ENCODE measurements around the gene KRTAP10-3.
"Not testable (repeated sequence)": the region's sequence is repeated elsewhere in the genome, so short reads cannot be mapped to it uniquely, and the experiment has no call there.

KRTAP10-3 gene

DNA sequence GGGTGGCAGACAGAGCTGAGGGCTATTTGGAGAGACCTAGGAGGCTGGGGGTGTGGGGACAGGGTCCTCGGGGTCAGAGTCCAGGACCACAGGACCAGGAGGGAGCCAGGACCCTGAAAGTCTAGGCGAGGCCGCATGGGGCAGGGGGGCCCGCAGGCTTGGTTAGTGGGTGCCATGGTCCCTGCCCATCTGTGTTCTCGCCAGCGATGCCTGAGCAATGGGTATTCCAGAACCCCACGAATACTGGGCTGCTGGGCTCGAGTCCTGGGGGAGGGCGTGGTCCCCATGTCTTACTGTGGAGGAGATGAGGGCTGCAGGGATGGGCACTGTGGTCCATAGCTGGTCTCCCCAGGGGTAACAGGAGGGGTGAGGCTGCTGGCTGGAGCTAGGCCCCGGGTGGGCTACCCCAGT is 31.7 kb upstream of the KRTAP10-3 start:
- DNase-seq (ENCODE audit: low spot score): no peak

DNA sequence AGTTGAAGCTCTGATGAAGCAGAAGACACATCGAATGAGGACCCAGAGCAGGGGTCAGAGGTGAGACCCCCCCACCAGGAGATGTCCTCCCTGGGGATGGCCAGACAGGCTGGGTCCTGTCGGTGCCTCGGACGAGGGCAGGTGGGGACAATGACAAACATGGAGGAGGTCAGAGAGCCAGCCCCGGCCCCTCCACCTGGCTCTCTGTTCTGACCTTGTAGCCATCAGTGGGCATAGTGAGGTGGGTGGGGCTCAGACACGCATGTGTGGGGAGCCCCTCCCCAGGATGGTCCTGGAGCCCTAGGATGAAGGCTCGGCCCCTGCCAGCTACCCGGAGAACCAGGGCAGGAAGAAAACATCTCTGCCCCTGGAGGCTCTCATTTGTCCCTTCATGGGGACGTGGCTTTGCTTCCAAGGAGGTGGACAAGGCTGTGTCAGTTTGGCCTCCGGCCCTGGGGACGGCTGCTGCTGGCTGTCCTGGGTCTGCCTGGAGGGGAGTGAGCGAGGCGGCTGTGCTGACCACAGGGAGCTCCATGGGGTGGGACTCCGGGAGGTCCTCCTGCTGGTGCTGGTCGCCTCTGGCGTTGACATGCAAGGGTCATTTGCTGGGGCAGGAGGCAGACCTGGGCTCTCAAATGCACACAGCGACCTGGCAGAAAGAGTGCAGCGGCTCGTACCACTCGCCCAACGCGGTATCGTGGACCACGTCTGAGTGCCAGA is 31.2 kb upstream of the KRTAP10-3 start:
- no peak for DNase-seq (ENCODE audit: low spot score)

DNA sequence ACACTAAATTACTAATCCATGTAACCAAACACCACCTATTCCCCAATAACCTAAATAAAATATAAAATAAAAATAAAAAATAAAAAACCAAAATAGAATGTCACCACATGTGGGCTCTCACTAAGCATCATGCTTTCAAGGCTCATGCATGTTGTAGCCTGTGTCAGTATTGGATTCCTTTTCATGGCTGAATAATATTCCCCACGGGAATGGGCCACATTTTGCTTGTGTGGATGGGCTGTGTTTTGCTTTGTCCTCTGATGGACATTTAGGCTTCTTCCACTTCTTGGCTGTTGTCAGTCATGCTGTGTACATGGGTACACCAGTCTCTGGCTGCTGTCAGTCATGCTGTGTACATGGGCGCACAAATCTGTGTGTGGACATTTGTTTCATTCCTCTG is 30.5 kb upstream of the KRTAP10-3 start:
- DNase-seq (ENCODE audit: low spot score): no peak

DNA sequence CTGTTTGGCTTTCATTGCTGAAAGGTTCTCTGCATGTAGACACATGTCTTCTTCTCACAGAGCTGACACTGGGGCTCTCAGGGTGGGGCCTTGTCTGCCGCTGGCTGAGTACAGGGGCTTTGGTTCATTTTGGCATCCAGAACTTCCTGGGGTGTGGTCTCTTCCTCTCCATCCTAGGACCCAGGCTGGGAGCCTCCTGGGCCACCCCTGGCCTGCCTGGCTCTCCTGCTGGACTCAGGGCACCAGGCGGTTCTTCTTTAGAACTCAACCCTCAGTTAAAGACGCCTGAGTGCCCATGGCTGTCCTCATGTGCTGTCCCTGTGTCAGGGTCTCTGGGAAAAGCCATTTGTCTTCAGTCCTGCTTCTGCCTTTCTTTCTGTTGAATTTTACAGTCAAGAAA is 27.3 kb upstream of the KRTAP10-3 start:
- DNase-seq (ENCODE audit: low spot score): no peak

DNA sequence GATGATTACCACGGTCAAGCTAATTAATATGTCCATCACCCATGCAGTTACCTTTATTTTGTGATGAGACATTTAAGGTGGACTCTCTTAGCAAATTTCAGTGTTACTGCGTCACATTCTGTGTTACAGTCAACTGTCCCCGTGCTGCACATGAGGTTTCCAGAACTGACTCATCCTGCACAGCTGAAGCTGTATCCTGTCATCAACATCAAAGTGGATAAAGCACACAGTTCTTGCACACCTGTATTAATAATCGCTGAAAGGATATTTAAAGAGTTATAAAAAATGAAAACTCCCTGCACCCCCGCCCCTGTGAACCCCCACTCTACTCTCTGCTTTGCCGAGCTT is 25.2 kb upstream of the KRTAP10-3 start:
- no peak for DNase-seq (ENCODE audit: low spot score)

DNA sequence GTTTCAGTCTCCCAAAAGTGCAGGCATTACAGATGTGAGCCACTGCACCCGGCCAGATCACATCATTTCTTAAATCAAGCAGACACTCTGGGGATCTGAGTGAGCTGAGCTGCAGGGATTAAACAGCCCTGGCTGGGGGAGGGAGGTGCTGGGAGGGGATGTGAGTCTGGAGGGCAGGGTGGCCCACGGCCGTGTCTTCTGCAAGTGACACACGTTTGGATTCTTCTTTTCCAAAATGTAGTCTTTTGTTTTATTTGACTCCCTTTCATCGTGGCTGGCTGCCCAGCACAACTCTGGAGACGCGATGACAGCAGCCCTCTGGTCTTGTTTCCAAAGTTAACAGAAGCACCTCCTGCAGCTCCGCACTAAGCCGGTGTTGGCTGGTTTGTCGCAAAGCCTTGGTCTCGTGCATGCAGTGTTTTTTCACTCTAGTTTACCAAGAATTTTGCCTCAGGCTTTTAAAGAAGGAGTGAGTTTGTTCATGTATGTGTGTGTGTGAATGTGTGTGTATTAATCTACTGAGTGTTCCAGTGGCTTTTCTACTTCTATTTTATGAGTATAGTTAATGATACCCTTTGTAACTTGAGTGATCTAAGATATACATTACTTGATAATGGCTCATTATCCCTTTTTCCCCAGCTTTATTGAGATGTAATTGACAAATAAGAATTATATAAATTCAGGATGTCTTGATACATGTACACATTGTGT is 24.6 kb upstream of the KRTAP10-3 start:
- no peak for DNase-seq (ENCODE audit: low spot score)

DNA sequence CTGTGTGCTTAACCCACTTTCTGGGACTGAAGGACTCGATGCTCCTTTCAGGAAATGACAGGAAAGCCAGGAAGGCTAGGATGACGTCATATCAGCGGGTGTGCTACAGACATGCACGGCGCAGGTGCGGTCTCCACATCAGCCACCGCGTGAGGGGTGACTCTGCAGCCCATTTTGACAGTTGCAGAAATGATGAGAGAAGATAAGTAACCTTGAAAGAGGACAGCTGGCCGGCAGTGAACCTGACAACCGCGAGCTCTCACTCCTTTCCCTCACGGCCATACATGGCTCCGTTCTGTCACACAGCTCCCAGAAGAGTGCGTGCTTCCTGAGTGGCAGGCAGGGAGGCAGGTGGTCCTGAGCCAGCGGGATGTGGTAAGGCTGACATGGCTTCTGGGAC is 23.5 kb upstream of the KRTAP10-3 start:
- DNase-seq (ENCODE audit: low spot score): no peak

DNA sequence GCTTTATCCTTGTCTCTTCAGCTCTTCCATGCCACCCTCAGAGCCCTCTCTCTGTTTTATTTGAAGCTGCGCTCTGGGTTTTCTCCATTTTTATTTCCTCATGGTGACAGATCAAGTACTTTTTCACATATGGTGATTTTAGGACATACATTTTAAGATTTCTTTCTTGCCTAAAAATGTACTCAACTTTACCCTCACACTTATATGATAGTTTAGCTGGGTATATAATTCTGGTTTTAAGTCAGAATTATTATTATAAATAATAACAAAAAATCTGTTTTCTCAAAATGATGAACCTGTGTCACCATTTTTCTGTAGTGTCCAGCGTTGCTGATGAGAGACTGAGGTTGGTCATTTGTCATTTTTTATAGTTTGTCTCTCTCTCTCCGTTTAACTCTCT is 22.6 kb upstream of the KRTAP10-3 start:
- no peak for DNase-seq (ENCODE audit: low spot score)

DNA sequence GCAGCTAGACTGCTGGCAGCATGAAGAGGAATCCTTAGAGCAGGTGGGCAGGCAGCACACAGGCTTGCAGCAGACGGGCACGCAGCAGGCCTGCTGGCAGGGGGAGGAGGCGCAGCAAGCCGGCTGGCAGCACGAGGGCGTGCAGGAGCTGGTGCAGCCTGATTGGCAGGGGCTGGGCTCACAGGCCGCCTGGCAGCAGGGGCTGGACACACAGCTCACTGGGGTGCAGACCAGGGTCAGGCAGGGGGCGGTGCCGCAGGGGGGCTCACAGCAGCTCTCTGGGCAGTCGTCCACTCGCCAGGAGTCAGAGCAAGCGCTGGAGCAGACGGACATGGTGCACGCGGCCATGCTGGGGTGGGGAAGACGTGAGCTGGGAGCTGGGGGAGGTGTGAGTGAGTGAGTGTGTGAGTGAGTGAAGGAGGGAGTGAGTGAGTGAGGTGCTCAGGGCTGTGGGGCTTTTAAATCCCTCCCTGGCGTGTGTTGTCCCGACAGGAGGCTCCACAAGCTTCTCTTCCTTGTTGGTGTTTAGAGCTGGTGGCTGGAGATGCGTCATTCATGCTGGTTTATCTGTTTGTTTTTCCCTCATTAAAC is 21.7 kb upstream of the KRTAP10-3 start, which contains the start of gene KRTAP10-5:
KRTAP10-5 (minus strand) TSS at position 374 of the 591 bp plus-strand sequence; CDS start at position 348, 26 bp downstream.
- DNase-seq (ENCODE audit: low spot score): not testable (repeated sequence)

DNA sequence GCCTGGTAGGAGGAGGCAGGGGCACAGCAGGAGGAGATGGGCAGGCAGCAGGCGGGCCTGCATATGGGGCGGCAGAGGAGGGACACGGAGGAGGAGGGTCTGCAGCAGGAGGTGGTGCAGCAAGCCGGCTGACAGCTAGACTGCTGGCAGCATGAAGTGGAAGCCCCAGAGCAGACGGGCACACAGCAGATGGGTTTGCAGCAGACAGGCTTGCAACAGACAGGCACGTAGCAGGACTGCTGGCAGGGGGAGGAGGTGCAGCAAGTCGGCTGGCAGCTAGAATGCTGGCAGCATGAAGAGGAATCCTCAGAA is 21.2 kb upstream of the KRTAP10-3 start:
- no peak for DNase-seq (ENCODE audit: low spot score)

DNA sequence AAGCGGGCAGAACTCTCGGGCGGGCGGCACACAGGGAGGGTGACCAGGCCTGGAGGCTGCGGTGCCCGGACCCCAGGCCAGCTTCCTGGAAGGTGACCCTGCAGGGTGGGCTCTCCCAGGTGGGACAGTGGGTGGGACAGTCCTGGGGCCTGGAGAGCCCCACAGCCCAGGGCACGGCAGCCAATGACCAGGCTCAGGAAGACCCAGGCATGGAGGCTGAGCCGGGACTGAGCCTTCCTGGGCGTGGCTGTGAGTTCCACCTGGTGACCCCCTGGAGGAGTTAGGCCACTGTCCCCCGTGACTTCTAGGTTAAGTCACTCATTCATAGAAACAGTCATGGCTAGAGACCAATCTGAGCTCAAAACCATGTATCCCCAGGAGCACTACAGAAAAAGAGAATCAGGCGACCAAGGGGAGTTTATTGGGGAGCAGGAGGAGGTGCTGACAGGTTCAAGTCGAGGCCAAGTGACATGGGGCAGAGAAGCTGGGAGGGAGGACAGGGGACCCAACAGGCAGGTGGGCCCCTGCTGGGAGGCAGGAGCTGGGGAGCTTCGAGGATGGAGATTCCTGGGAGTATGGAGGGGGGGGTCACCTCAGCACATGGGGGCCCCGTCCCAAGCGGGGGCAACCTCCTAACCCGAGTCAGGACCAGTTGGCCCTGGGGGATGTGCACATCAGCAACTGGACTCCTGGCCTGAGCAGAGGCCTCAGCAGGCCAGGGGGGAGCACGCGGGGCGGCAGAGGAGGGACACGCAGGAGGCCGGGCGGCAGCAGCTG is 20.6 kb upstream of the KRTAP10-3 start:
- DNase-seq (ENCODE audit: low spot score): no peak

DNA sequence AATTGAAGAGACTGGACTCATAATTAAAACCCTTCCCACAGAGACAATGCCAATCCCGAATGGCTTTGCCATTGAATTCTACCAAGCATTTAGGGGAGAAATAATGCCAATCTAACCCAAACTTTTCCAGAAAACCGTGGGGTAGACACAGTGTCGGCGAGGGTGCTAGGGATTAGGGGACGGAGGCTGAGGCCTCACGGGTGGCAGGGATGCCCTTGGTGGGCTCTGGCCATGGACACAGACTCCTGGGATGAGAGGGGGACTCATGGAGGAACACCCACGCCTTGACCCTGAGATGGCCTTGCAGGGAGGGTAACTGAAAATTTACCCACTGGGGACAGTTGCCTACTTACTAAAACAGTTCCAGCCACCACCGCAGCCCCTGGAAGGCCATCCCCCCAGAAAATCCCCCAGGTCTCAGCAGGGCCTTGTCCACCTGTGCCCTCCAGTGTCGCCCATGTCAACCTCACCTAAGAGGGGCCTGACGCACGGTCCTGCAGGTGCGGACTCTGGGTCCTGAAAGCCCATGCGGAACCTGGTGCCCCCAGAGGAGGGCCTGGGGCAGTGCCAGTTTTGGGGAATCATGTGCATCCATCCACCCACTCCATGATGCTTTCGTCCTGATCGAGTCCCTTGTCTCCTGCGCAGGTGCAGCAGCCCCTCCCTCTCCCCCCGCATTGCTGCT is 19.9 kb upstream of the KRTAP10-3 start:
- no peak for DNase-seq (ENCODE audit: low spot score)

DNA sequence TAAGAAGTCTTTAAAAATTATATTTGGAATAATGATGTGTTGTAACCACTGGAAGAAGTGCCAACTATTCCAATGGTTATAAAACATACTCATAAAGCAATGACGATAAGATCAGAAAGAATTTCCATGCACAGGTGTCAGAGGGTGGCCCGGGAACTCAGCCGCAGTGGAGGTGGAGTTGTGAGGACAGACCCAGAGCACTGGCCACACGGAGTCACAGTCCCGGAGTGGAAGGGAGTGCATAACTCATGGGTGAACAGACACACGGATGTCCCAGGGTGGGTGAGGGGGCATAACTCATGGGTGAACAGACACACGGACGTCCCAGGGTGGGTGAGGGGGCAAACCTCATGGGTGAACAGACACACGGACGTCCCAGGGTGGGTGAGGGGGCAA is 17.4 kb upstream of the KRTAP10-3 start:
- no peak for DNase-seq (ENCODE audit: low spot score)

DNA sequence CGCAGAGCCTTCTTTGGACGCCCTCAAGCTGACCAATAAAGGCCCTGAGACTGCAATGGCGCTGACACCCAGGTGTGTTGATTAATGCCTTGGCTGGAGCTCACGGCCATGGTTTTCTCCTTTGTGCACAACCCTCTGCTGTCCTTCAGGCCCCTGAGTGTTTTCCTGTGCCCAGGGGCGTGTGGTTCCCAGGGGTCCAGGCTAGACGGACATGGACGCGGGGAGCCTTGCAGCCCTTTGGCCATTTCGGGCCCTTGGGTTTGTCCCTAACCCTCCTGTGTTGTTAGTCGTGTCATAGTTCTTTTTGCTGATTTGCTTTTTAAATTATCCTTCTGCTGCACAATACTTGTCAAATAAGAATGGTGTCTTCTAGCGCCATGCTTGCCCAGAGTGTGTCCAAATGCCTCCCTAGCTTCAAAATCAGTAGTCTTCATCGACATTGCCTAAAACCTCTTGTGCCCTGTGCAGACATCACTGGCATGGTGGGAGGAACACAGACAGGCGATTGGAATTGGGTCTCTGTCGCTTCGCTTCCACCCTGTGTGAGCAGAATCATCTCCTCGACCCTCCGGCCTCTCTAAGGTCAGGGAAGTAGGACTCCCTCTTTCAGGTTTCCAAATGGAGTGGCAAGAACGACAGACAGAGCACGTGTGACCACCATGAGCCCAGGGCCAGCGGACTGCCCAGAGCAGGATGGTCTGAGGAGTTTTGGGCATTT is 16.9 kb upstream of the KRTAP10-3 start:
- DNase-seq (ENCODE audit: low spot score): no peak

DNA sequence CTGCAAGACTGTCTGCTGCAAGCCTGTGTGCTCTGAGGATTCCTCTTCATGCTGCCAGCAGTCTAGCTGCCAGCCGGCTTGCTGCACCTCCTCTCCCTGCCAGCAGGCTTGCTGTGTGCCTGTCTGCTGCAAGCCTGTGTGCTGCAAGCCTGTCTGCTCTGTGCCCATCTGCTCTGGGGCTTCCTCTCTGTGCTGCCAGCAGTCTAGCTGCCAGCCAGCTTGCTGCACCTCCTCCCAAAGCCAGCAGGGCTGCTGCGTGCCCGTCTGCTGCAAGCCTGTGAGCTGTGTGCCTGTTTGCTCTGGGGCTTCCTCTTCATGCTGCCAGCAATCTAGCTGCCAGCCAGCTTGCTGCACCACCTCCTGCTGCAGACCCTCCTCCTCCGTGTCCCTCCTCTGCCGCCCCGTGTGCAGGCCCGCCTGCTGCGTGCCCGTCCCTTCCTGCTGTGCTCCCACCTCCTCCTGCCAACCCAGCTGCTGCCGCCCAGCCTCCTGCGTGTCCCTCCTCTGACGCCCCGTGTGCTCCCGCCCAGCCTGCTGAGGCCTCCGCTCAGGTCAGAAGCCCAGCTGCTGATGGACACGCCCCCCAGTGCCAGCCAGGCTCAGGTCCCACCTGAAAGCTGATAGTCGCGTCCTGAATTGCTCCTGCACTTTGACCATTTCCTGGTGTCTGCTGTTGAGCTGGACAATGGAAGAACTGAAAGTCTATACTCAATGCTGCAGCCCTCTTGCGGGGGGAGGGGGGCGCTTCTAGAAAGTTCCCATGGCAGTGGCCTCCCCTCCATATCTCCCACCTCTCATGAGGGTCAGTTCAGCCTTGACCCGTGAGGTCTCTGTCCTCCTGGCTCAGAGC is 16.1 kb upstream of the KRTAP10-3 start:
- DNase-seq (ENCODE audit: low spot score): no peak

DNA sequence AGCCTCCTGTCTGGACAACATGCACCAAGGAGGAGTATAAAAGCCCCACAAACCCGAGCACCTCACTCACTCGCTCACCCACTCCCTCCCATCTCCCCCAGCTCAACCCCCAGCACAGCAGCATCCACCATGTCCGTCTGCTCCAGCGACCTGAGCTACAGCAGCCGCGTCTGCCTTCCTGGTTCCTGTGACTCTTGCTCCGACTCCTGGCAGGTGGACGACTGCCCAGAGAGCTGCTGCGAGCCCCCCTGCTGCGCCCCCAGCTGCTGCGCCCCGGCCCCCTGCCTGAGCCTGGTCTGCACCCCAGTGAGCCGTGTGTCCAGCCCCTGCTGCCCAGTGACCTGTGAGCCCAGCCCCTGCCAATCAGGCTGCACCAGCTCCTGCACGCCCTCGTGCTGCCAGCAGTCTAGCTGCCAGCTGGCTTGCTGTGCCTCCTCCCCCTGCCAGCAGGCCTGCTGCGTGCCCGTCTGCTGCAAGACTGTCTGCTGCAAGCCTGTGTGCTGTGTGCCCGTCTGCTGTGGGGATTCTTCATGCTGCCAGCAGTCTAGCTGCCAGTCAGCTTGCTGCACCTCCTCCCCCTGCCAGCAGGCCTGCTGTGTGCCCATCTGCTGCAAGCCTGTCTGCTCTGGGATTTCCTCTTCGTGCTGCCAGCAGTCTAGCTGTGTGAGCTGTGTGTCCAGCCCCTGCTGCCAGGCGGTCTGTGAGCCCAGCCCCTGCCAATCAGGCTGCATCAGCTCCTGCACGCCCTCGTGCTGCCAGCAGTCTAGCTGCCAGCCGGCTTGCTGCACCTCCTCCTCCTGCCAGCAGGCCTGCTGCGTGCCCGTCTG is 15.2 kb upstream of the KRTAP10-3 start, which contains the start of gene KRTAP10-4:
KRTAP10-4 (plus strand) TSS at position 100 of the 827 bp plus-strand sequence; CDS start at position 130, 30 bp downstream.
- not testable (repeated sequence) for DNase-seq (ENCODE audit: low spot score)

DNA sequence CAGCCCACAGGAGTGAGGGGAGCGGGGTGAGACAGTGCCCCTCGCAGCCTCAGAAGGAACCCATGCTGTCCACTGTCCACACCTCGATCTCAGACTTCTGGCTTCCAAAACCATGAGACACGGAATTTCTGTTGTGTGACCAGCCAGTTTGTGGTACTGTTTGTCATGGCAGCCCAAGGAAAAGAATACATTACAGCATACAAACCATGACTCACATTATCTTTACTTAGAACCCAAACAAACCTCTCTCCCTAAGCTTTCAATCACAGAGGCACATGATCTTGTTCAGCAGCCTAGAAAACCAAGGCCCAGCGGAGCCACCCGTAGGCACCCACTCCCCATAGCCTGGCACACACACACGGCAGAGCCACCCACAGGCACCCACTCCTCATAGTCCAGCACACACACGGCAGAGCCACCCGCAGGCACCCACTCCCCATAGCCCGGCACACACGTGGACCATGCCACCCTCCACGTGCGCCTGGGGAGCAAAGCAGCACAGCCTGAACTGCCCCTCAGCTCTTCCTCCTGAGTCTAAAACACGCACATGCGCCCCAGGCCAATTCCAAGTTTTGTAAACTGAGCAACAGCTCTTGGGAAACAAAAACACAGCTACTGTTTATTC is 14.5 kb upstream of the KRTAP10-3 start:
- DNase-seq (ENCODE audit: low spot score): no peak

DNA sequence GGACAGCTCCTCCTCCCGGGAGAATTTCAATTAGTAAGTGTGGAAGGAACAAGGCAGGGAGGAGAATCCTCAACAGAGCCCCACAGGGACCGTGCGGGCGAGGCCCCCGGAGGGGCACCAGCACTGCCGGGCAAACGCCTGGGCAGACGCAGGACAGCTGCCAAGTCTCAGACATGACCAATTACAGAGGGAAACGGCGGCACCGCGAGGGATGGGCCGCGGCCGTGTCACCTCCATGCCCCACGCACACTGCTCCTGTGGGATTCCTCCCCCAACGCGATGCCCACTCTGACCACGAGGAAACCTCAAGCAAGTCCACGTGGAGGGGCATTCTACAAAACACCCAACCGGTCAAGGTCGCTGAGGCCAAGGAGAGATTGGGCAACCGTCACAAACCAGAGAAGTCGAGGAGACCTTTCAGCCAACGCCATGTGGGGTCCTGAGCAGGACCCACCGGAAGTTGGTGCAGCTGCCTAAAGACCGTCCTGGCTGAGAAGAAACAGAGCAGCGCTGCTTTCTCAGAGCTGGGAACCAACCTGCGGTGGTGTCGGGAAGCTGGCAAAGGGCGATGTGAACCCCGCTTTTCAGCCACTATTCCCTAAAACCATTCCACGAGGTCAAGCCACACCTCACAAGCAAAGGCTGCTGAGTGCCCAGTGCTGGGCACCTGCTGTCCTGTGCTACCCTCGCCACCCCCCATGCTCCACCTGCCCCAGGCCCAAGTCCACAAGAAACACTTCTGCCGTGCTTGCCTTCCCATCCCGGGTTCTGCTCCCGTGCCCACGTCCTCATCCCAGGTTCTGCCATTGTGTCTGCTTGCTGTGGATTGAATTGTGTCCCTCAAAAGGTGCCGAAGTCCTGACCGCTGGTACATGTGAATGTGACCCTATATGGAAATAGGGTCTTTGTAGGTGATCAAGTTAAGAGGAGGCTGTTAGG is 13.5 kb upstream of the KRTAP10-3 start:
- DNase-seq (ENCODE audit: low spot score): no peak
